ENCODE data around the gene POMT1.

The POMT1 gene

GRCh38 chr9:131557855-131558548 lies 55.3 kb downstream of the POMT1 start:
- H3K9ac ChIP-seq (ENCODE audit: low read length): no peak overlapping the region
- no peaks in the 10 kb centered on the region for H3K36me3 ChIP-seq (ENCODE audit: control insufficient read depth, insufficient read depth, low read length)
- H3K27ac ChIP-seq (ENCODE audit: low read depth, low read length): no peak overlapping the region
- H3K27me3 ChIP-seq (ENCODE audit: control insufficient read depth, insufficient read depth, low read length): peaks cover 8% of the 10 kb centered on the region
- H3K4me1 ChIP-seq (ENCODE audit: control insufficient read depth, insufficient read depth, low read length): no peaks in the 10 kb centered on the region
- H3K4me3 ChIP-seq (ENCODE audit: low read length): no peak overlapping the region

GRCh38 chr9:131559421-131560000 lies 56.8 kb downstream of the POMT1 start:
- Histone ChIP-seq H3K9ac (ENCODE audit: low read length) (no peak overlapping the region), H3K4me3 (ENCODE audit: low read length) (no peak overlapping the region), H3K27me3 (ENCODE audit: control insufficient read depth, insufficient read depth, low read length) (peaks cover 8% of the 10 kb centered on the region), H3K36me3 (ENCODE audit: control insufficient read depth, insufficient read depth, low read length) (no peaks in the 10 kb centered on the region), H3K27ac (ENCODE audit: low read depth, low read length) (no peak overlapping the region), H3K4me1 (ENCODE audit: control insufficient read depth, insufficient read depth, low read length) (no peaks in the 10 kb centered on the region)

- no peak overlapping the region for H3K27ac ChIP-seq (ENCODE audit: low read depth, low read length)
- no peak overlapping the region for H3K9ac ChIP-seq (ENCODE audit: low read length)
- H3K4me1 ChIP-seq (ENCODE audit: control insufficient read depth, insufficient read depth, low read length): no peaks in the 10 kb centered on the region
- no peak overlapping the region for H3K4me3 ChIP-seq (ENCODE audit: low read length)
- no peaks in the 10 kb centered on the region for H3K36me3 ChIP-seq (ENCODE audit: control insufficient read depth, insufficient read depth, low read length)
- no peaks in the 10 kb centered on the region for H3K27me3 ChIP-seq (ENCODE audit: control insufficient read depth, insufficient read depth, low read length)
These were observed 59.6 kb downstream of the POMT1 start for GRCh38 chr9:131562032-131562959.

- H3K27ac ChIP-seq (ENCODE audit: low read depth, low read length): no peak overlapping the region
- peaks cover 2% of the 10 kb centered on the region for H3K36me3 ChIP-seq (ENCODE audit: control insufficient read depth, insufficient read depth, low read length)
- no peaks in the 10 kb centered on the region for H3K27me3 ChIP-seq (ENCODE audit: control insufficient read depth, insufficient read depth, low read length)
- H3K4me1 ChIP-seq (ENCODE audit: control insufficient read depth, insufficient read depth, low read length): no peaks in the 10 kb centered on the region
- H3K4me3 ChIP-seq (ENCODE audit: low read length): no peak overlapping the region
- no peak overlapping the region for H3K9ac ChIP-seq (ENCODE audit: low read length)
These were observed 62.7 kb downstream of the POMT1 start for GRCh38 chr9:131565369-131565768.

- Histone ChIP-seq H3K9ac (ENCODE audit: low read length) (no peak overlapping the region), H3K27me3 (ENCODE audit: control insufficient read depth, insufficient read depth, low read length) (no peaks in the 10 kb centered on the region), H3K4me3 (ENCODE audit: low read length) (no peak overlapping the region), H3K4me1 (ENCODE audit: control insufficient read depth, insufficient read depth, low read length) (no peaks in the 10 kb centered on the region), H3K27ac (ENCODE audit: low read depth, low read length) (no peak overlapping the region), H3K36me3 (ENCODE audit: control insufficient read depth, insufficient read depth, low read length) (peaks cover 2% of the 10 kb centered on the region)
These were observed 63.4 kb downstream of the POMT1 start for GRCh38 chr9:131566158-131566557.

GRCh38 chr9:131567910-131568309 lies 65.2 kb downstream of the POMT1 start:
- H3K27me3 ChIP-seq (ENCODE audit: control insufficient read depth, insufficient read depth, low read length): no peaks in the 10 kb centered on the region
- H3K9ac ChIP-seq (ENCODE audit: low read length): no peak overlapping the region
- no peak overlapping the region for H3K4me3 ChIP-seq (ENCODE audit: low read length)
- peaks cover 2% of the 10 kb centered on the region for H3K36me3 ChIP-seq (ENCODE audit: control insufficient read depth, insufficient read depth, low read length)
- no peaks in the 10 kb centered on the region for H3K4me1 ChIP-seq (ENCODE audit: control insufficient read depth, insufficient read depth, low read length)
- H3K27ac ChIP-seq (ENCODE audit: low read depth, low read length): no peak overlapping the region

Data from rectal smooth muscle tissue (tissue), 1 donor.